ENCODE data around the gene CGB3. TPM values are rescaled to one million over a fixed set of nuclear protein-coding genes. Genes with fewer than 3 reads are reported as not detected.

CGB3 gene
- total and polyA plus RNA-seq, 12 donors = not detected

GRCh38 chr19:48982280-48982679 lies 41.9 kb downstream of the CGB3 start:
- Histone ChIP-seq H3K27ac (peak overlapping the region in 4 of 10 donors; percentile 48 to 94 (median 63)), H3K4me3 (no peak overlapping the region), H3K9me3 (no peaks in the 10 kb centered on the region), H3K4me1 (peaks cover 3 to 40% (median 13%) of the 10 kb centered on the region in 9 donors), H3K27me3 (no peaks in the 10 kb centered on the region), H3K36me3 (peaks cover 0 to 86% (median 58%) of the 10 kb centered on the region in 9 donors)
- DNase-seq (no peak), ATAC-seq (no peak)
- TF ChIP-seq CTCF (IDR thresholded peaks at IDR 0.05) = no peak
- intact Hi-C loops (cut with DNase I) = no loop called here
- 92 to 94% methylated on average over 9 of the region's 9 CpGs for WGBS, 2 donors

GRCh38 chr19:48977061-48977460 lies 47.1 kb downstream of the CGB3 start:
- Histone ChIP-seq H3K9me3 (no peaks in the 10 kb centered on the region), H3K36me3 (peaks cover 0 to 84% (median 65%) of the 10 kb centered on the region in 9 donors), H3K27ac (peak overlapping the region in 7 of 10 donors; percentile 77 to 94 (median 91)), H3K4me3 (no peak overlapping the region), H3K4me1 (peaks cover 3 to 40% (median 13%) of the 10 kb centered on the region in 9 donors), H3K27me3 (no peaks in the 10 kb centered on the region)
- intact Hi-C loops (cut with DNase I) = loop anchor here in 1 of 10 donors (10.0 kb wide), 1 partner anchor 182 kb away; no protein-coding TSS in a partner anchor
- no peak for ATAC-seq
- WGBS, 2 donors = 67 to 76% methylated on average over 2 of the region's 2 CpGs
- DNase-seq = no peak
- no peak for TF ChIP-seq CTCF (IDR thresholded peaks at IDR 0.05)

- DNase-seq = no peak
- Histone ChIP-seq H3K36me3 (peaks cover 0 to 84% (median 61%) of the 10 kb centered on the region in 9 donors), H3K27me3 (no peaks in the 10 kb centered on the region), H3K4me1 (peaks cover 4 to 44% (median 13%) of the 10 kb centered on the region in 9 donors), H3K27ac (peak overlapping the region in 3 of 10 donors; percentile 85 to 94 (median 92)), H3K9me3 (no peaks in the 10 kb centered on the region), H3K4me3 (no peak overlapping the region)
- ATAC-seq = no peak
- intact Hi-C loops (cut with DNase I) = loop anchor here in 1 of 10 donors (10.0 kb wide), 1 partner anchor 181 kb away; no protein-coding TSS in a partner anchor
- WGBS, 2 donors = 87 to 89% methylated on average over 13 of the region's 13 CpGs
- peak in 1 of 9 donors; percentile 20 for TF ChIP-seq CTCF (IDR thresholded peaks at IDR 0.05)
Observed at GRCh38 chr19:48975947-48976847, 47.9 kb downstream of the CGB3 start.

Small RNA genes lying within 50 kb of the gene (microRNA-seq; reads per million reads assigned to microRNA genes)
- 0 to 1.0 reads per million in 2 donors for gene MIR6798

Other genes with a start within 250 kb of the CGB3 start
- gene BCAT2, start 213.3 kb downstream of the CGB3 start, total RNA-seq = 10 to 100 TPM; 49.9 to 77.8 (median 65.2) TPM
- 10 to 100 TPM; 43.7 to 96.7 TPM for gene BCAT2, start 213.3 kb downstream of the CGB3 start, polyA plus RNA-seq
- gene HSD17B14, start 187.8 kb downstream of the CGB3 start, total RNA-seq = 1 to 10 TPM; 1.1 to 5.3 (median 3.1) TPM
- 1 to 10 TPM; 2.4 to 2.7 TPM for gene HSD17B14, start 187.8 kb downstream of the CGB3 start, polyA plus RNA-seq
- 10 to 100 TPM; 18.5 to 70.6 (median 25.1) TPM for gene PLEKHA4, start 155.7 kb downstream of the CGB3 start, total RNA-seq
- 10 to 100 TPM; 29.3 to 29.5 TPM for gene PLEKHA4, start 155.7 kb downstream of the CGB3 start, polyA plus RNA-seq
- 100 to 1,000 TPM in 1 of 10 donors, 10 to 100 TPM in 9; 55.4 to 123 (median 73.7) TPM for gene PPP1R15A, start 151.9 kb downstream of the CGB3 start, total RNA-seq
- gene PPP1R15A, start 151.9 kb downstream of the CGB3 start, polyA plus RNA-seq = 100 to 1,000 TPM in 1 of 2 donors, 10 to 100 TPM in 1; 59.6 to 192 TPM
- under 1 TPM in 5 of 10 donors, not detected in 5; 0.15 to 0.69 (median 0.49) TPM for gene TULP2, start 125.6 kb downstream of the CGB3 start, total RNA-seq
- under 1 TPM in 1 of 2 donors, not detected in 1; 0.22 TPM for gene TULP2, start 125.6 kb downstream of the CGB3 start, polyA plus RNA-seq
- 100 to 1,000 TPM; 227 to 452 (median 311) TPM for gene NUCB1, start 124.0 kb downstream of the CGB3 start, total RNA-seq
- gene NUCB1, start 124.0 kb downstream of the CGB3 start, polyA plus RNA-seq = 100 to 1,000 TPM; 170 to 294 TPM
- under 1 TPM in 1 of 10 donors, not detected in 9; 0.51 TPM for gene DHDH, start 90.6 kb downstream of the CGB3 start, total RNA-seq
- gene DHDH, start 90.6 kb downstream of the CGB3 start, polyA plus RNA-seq = under 1 TPM in 1 of 2 donors, not detected in 1; 0.17 TPM
- 10 to 100 TPM; 11.5 to 41.5 (median 19.5) TPM for gene BAX, start 69.5 kb downstream of the CGB3 start, total RNA-seq
- 10 to 100 TPM; 17.6 to 37.4 TPM for gene BAX, start 69.5 kb downstream of the CGB3 start, polyA plus RNA-seq
- gene FTL, start 59.0 kb downstream of the CGB3 start, total RNA-seq = 1,000 to 10,000 TPM in 2 of 10 donors, 100 to 1,000 TPM in 8; 450 to 3,518 (median 637) TPM
- gene FTL, start 59.0 kb downstream of the CGB3 start, polyA plus RNA-seq = 1,000 to 10,000 TPM; 1,046 to 1,578 TPM
- gene GYS1, start 31.0 kb downstream of the CGB3 start, total RNA-seq = 100 to 1,000 TPM; 139 to 245 (median 201) TPM
- gene GYS1, start 31.0 kb downstream of the CGB3 start, polyA plus RNA-seq = 100 to 1,000 TPM; 114 to 128 TPM
- gene RUVBL2, start 30.4 kb downstream of the CGB3 start, total RNA-seq = 10 to 100 TPM; 40.1 to 60.4 (median 49.3) TPM
- 100 to 1,000 TPM in 1 of 2 donors, 10 to 100 TPM in 1; 60.1 to 108 TPM for gene RUVBL2, start 30.4 kb downstream of the CGB3 start, polyA plus RNA-seq
- gene LHB, start 7.2 kb downstream of the CGB3 start, total RNA-seq = not detected
- gene LHB, start 7.2 kb downstream of the CGB3 start, polyA plus RNA-seq = not detected
- gene CGB2, start 7.6 kb upstream of the CGB3 start, total RNA-seq = not detected
- not detected for gene CGB2, start 7.6 kb upstream of the CGB3 start, polyA plus RNA-seq
- not detected for gene CGB1, start 12.6 kb upstream of the CGB3 start, total RNA-seq
- gene CGB1, start 12.6 kb upstream of the CGB3 start, polyA plus RNA-seq = not detected
- gene CGB5, start 19.5 kb upstream of the CGB3 start, total RNA-seq = not detected
- gene CGB5, start 19.5 kb upstream of the CGB3 start, polyA plus RNA-seq = not detected
- gene CGB8, start 24.8 kb upstream of the CGB3 start, total RNA-seq = not detected
- not detected for gene CGB8, start 24.8 kb upstream of the CGB3 start, polyA plus RNA-seq
- gene CGB7, start 33.4 kb upstream of the CGB3 start, total RNA-seq = not detected
- under 1 TPM; 0.14 to 0.37 TPM for gene CGB7, start 33.4 kb upstream of the CGB3 start, polyA plus RNA-seq
- gene NTF4, start 40.5 kb upstream of the CGB3 start, total RNA-seq = 1 to 10 TPM in 1 of 10 donors, under 1 TPM in 2, not detected in 7; 0.28 to 1.1 (median 0.71) TPM
- 1 to 10 TPM in 1 of 2 donors, under 1 TPM in 1; 0.06 to 1.6 TPM for gene NTF4, start 40.5 kb upstream of the CGB3 start, polyA plus RNA-seq
- 1 to 10 TPM in 2 of 10 donors, under 1 TPM in 7, not detected in 1; 0.11 to 4.8 (median 0.26) TPM for gene KCNA7, start 48.4 kb upstream of the CGB3 start, total RNA-seq
- 1 to 10 TPM in 1 of 2 donors, under 1 TPM in 1; 0.04 to 1.5 TPM for gene KCNA7, start 48.4 kb upstream of the CGB3 start, polyA plus RNA-seq
- gene SNRNP70, start 61.1 kb upstream of the CGB3 start, total RNA-seq = 100 to 1,000 TPM in 3 of 10 donors, 10 to 100 TPM in 7; 75.2 to 157 (median 88.4) TPM
- 100 to 1,000 TPM; 114 to 330 TPM for gene SNRNP70, start 61.1 kb upstream of the CGB3 start, polyA plus RNA-seq
- gene LIN7B, start 90.0 kb upstream of the CGB3 start, total RNA-seq = 10 to 100 TPM; 17.6 to 26.7 (median 23.0) TPM
- 10 to 100 TPM; 25.9 to 38.5 TPM for gene LIN7B, start 90.0 kb upstream of the CGB3 start, polyA plus RNA-seq
- gene C19orf73, start 94.8 kb upstream of the CGB3 start, total RNA-seq = 1 to 10 TPM in 5 of 10 donors, under 1 TPM in 5; 0.64 to 2.3 (median 1.0) TPM
- 1 to 10 TPM; 1.9 to 5.4 TPM for gene C19orf73, start 94.8 kb upstream of the CGB3 start, polyA plus RNA-seq
- 1 to 10 TPM; 3.6 to 7.0 (median 5.8) TPM for gene PPFIA3, start 95.2 kb upstream of the CGB3 start, total RNA-seq
- gene PPFIA3, start 95.2 kb upstream of the CGB3 start, polyA plus RNA-seq = 10 to 100 TPM; 15.4 to 16.7 TPM
- gene HRC, start 131.1 kb upstream of the CGB3 start, total RNA-seq = 1,000 to 10,000 TPM in 6 of 10 donors, 100 to 1,000 TPM in 4; 901 to 1,557 (median 1,052) TPM
- 100 to 1,000 TPM; 331 to 710 TPM for gene HRC, start 131.1 kb upstream of the CGB3 start, polyA plus RNA-seq
- 10 to 100 TPM; 21.7 to 38.5 (median 33.0) TPM for gene TRPM4, start 133.5 kb upstream of the CGB3 start, total RNA-seq
- 100 to 1,000 TPM in 1 of 2 donors, 10 to 100 TPM in 1; 20.4 to 100 TPM for gene TRPM4, start 133.5 kb upstream of the CGB3 start, polyA plus RNA-seq

All from heart right ventricle (tissue), 16 donors.